Measurements from ENCODE around the gene NTNG2.

Gene NTNG2

GRCh38 chr9:132156262-132156661 lies 5.6 kb upstream of the NTNG2 start:
- FAIRE-seq (no peak), DNase-seq (ENCODE audit: insufficient read length, low spot score) (no peak)
- no peak for TF ChIP-seq CTCF (IDR thresholded peaks at IDR 0.05; ENCODE audit: insufficient read depth, missing control alignments)

GRCh38 chr9:132157347-132158116 lies 4.3 kb upstream of the NTNG2 start:
- no peak for TF ChIP-seq CTCF (IDR thresholded peaks at IDR 0.05; ENCODE audit: insufficient read depth, missing control alignments)
- DNase-seq (ENCODE audit: insufficient read length, low spot score) (no peak), FAIRE-seq (no peak)

GRCh38 chr9:132160802-132161742 lies 786 bp upstream of the NTNG2 start:
- no peak for TF ChIP-seq CTCF (IDR thresholded peaks at IDR 0.05; ENCODE audit: insufficient read depth, missing control alignments)
- FAIRE-seq (no peak), DNase-seq (ENCODE audit: insufficient read length, low spot score) (peak; percentile 62)

DNA sequence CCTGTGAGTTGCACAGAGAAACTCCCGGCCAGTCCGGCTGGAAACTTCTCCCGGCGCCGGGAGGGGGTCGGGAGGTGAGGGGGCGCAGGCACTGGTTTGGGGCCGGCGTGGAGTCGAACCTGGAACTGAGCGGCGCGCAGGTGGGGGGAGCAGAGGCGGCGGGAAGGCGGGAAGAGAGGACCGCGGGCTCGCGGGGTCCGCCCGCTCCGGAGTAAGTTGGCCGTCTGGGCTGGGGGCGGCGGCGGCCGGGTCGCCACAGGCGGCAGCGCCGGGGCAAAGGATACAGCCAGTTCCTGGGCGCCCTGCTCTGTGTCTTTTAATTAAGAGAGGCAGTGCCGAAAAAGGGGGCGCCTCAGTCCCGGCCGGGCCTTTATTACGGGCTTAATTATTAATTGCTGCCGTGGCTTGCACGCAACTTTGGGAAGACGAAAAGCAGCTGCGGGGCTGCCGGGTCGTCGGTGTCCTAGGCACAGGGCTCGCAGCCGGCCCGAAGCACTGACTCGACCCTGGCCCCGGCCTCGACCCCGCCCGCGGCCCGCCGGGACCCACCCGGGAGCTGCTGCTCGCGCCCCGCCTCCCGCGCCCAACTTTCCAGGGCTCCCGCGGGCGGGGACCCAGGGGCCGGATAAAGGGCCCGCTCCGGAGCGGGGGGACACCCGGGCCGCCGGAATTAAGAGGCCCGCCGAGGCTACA lies 1.1 kb downstream of the NTNG2 start:
- DNase-seq (ENCODE audit: insufficient read length, low spot score) (no peak), FAIRE-seq (no peak)
- no peak for TF ChIP-seq CTCF (IDR thresholded peaks at IDR 0.05; ENCODE audit: insufficient read depth, missing control alignments)

GRCh38 chr9:132163457-132163875 lies 1.6 kb downstream of the NTNG2 start:
- TF ChIP-seq CTCF (IDR thresholded peaks at IDR 0.05; ENCODE audit: insufficient read depth, missing control alignments), result no peak
- FAIRE-seq (no peak), DNase-seq (ENCODE audit: insufficient read length, low spot score) (no peak)

DNA sequence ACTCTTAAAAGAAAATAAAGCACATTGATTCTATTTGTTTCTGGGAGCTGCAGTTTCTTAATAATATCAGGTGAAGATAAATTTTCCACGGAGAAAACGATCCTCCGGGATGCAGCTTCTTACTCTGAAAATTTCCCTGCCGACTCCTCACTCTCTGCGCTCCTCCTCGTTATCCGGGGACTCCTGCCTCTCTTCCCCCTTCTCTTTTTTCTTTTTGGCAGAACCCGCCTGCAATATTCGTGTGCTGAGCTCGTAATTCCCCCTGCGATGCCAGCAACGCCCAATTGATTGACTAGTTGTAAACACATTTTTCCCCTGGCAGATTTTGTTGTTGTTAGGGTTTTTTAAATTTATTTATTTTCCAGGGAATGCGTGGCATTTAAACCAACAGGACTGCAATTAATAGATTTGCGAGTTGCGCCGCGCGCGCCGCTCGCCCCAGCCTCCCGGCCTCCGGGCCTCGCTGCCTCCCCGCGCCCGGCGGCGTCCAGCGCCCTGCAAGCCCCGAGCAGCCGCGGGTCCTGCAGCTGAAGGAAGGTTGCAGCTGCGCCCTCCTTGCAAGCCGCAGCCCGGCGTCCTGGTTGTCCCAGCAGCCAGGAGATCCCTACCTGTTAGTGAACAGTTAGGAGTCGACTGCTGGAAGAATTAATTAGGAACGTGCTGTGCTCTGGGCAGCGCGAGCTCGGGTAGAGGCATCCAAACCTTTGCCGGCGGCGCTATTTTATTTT lies 2.2 kb downstream of the NTNG2 start:
- FAIRE-seq (no peak), DNase-seq (ENCODE audit: insufficient read length, low spot score) (no peak)
- no peak for TF ChIP-seq CTCF (IDR thresholded peaks at IDR 0.05; ENCODE audit: insufficient read depth, missing control alignments)
